Thymus (tissue), 11 donors: Measurements from ENCODE around the gene TRIM47. TPM values are rescaled to one million over a fixed set of nuclear protein-coding genes. Genes with fewer than 3 reads are reported as not detected.
"Not testable (repeated sequence)": the region's sequence is repeated elsewhere in the genome, so short reads cannot be mapped to it uniquely, and the experiment has no call there.

Source experiments
- DNase-seq, 9 donors: peaks; one replicate each; pipeline ENCODE4 v3.0.0-alpha.2; 2013; ENCODE audit warnings: low spot score in 9 of 9, low read depth in 6 of 9, missing footprints in 1 of 9
- H3K27ac ChIP-seq, 2 donors: one replicate each; pipeline ENCODE4 v1.5.1; 2013; ENCODE audit warnings: control low read depth in 1 of 2, low read depth in 1 of 2, low read length in 1 of 2, mild to moderate bottlenecking in 1 of 2, moderate library complexity in 1 of 2
- H3K27me3 ChIP-seq, 2 donors: one replicate each; pipeline ENCODE4 v1.5.1; 2013; ENCODE audit warnings: low read length in 1 of 2; ENCODE audit not compliant: control insufficient read depth in 2 of 2, insufficient read depth in 1 of 2
- H3K36me3 ChIP-seq, 2 donors: one replicate each; pipeline ENCODE4 v1.5.1; 2013; ENCODE audit warnings: low read length in 1 of 2, mild to moderate bottlenecking in 1 of 2, moderate library complexity in 1 of 2; ENCODE audit not compliant: control insufficient read depth in 2 of 2, insufficient read depth in 2 of 2
- H3K4me1 ChIP-seq, 2 donors: one replicate each; pipeline ENCODE4 v1.5.1; 2013; ENCODE audit warnings: low read length in 2 of 2; ENCODE audit not compliant: control insufficient read depth in 2 of 2, insufficient read depth in 2 of 2
- H3K4me3 ChIP-seq, 2 donors: one replicate each; pipeline ENCODE4 v1.5.1; 2013; ENCODE audit warnings: low read length in 2 of 2, control low read depth in 1 of 2, mild to moderate bottlenecking in 1 of 2
- H3K9me3 ChIP-seq, 2 donors: one replicate each; pipeline ENCODE4 v1.5.1; 2013; ENCODE audit warnings: low read length in 1 of 2, mild to moderate bottlenecking in 1 of 2; ENCODE audit not compliant: control insufficient read depth in 2 of 2, insufficient read depth in 1 of 2
- WGBS: extraction: QIAGEN DNeasy Blood & Tissue Kit; methylation state at CpG from one replicate; pipeline ENCODE4 v1.1.7; 2013; 5-methylcytosine and 5-hydroxymethylcytosine counted together
- polyA plus RNA-seq: library from polyadenylated mRNA; stranded (reverse); fragments of 200-250 nt; gene quantifications from one replicate; pipeline ENCODE4 v1.2.3, GENCODE V29; 2013
- total RNA-seq: library from RNA; stranded (reverse); fragments of 120-200 nt; gene quantifications from one replicate; pipeline ENCODE4 v1.2.4, GENCODE V29; 2013
- donor health status: healthy.

The TRIM47 gene
- total and polyA plus RNA-seq, 2 donors, result 12.6 to 22.8 TPM

GRCh38 chr17:75875182-75875939 is 3.0 kb downstream of the TRIM47 start:
- peaks cover 28 to 46% of the 10 kb centered on the region in 2 donors for H3K4me1 ChIP-seq
- H3K27ac ChIP-seq, result peak overlapping the region; percentile 73 to 88
- WGBS, result 65% methylated on average over 18 of the region's 18 CpGs
- peaks cover 11 to 42% of the 10 kb centered on the region in 2 donors for H3K27me3 ChIP-seq
- DNase-seq, result peak in 1 of 9 donors; percentile 25
- H3K4me3 ChIP-seq, result no peak overlapping the region
- H3K9me3 ChIP-seq, result peaks cover 0 to 3% of the 10 kb centered on the region in 2 donors
- peaks cover 0 to 9% of the 10 kb centered on the region in 2 donors for H3K36me3 ChIP-seq

GRCh38 chr17:75874323-75875181 is 3.8 kb downstream of the TRIM47 start:
- no peak for DNase-seq
- peaks cover 28 to 46% of the 10 kb centered on the region in 2 donors for H3K4me1 ChIP-seq
- no peak overlapping the region for H3K4me3 ChIP-seq
- H3K36me3 ChIP-seq, result peaks cover 0 to 9% of the 10 kb centered on the region in 2 donors
- H3K27me3 ChIP-seq, result peaks cover 11 to 34% of the 10 kb centered on the region in 2 donors
- H3K9me3 ChIP-seq, result peaks cover 0 to 3% of the 10 kb centered on the region in 2 donors
- 99% methylated on average over 38 of the region's 38 CpGs for WGBS
- no peak overlapping the region for H3K27ac ChIP-seq

GRCh38 chr17:75873587-75874322 is 4.6 kb downstream of the TRIM47 start:
- WGBS, result 92% methylated on average over 11 of the region's 11 CpGs
- DNase-seq, result no peak
- Histone ChIP-seq H3K27me3 (peaks cover 7 to 26% of the 10 kb centered on the region in 2 donors), H3K4me1 (peaks cover 28 to 48% of the 10 kb centered on the region in 2 donors), H3K9me3 (peaks cover 0 to 3% of the 10 kb centered on the region in 2 donors), H3K27ac (no peak overlapping the region), H3K36me3 (peaks cover 0 to 9% of the 10 kb centered on the region in 2 donors), H3K4me3 (no peak overlapping the region)

- H3K9me3 ChIP-seq, result no peaks in the 10 kb centered on the region
- no peak overlapping the region for H3K4me3 ChIP-seq
- peaks cover 0 to 16% of the 10 kb centered on the region in 2 donors for H3K27me3 ChIP-seq
- peak overlapping the region; percentile 44 to 83 for H3K27ac ChIP-seq
- H3K4me1 ChIP-seq, result peaks cover 25 to 43% of the 10 kb centered on the region in 2 donors
- H3K36me3 ChIP-seq, result peaks cover 0 to 9% of the 10 kb centered on the region in 2 donors
- peak in 4 of 9 donors; percentile 48 to 85 (median 60) for DNase-seq
- 69% methylated on average over 13 of the region's 13 CpGs for WGBS
These were observed 5.7 kb downstream of the TRIM47 start for GRCh38 chr17:75872434-75873351.

- not testable (repeated sequence) for DNase-seq, H3K4me3 ChIP-seq, H3K27me3 ChIP-seq, H3K9me3 ChIP-seq, H3K36me3 ChIP-seq, H3K27ac ChIP-seq
- WGBS, result 94% methylated on average over 10 of the region's 10 CpGs
- H3K4me1 ChIP-seq, result peaks cover 6 to 21% of the 10 kb centered on the region in 2 donors
These were observed 8.2 kb downstream of the TRIM47 start for GRCh38 chr17:75870228-75870627.

GRCh38 chr17:75869282-75870141 is 8.9 kb downstream of the TRIM47 start:
- WGBS, result 93% methylated on average over 23 of the region's 23 CpGs
- Histone ChIP-seq H3K4me3 (no peak overlapping the region), H3K36me3 (peaks cover 0 to 5% of the 10 kb centered on the region in 2 donors), H3K27ac (peak overlapping the region in 1 of 2 donors; percentile 43), H3K4me1 (peaks cover 9 to 24% of the 10 kb centered on the region in 2 donors), H3K9me3 (no peaks in the 10 kb centered on the region), H3K27me3 (no peaks in the 10 kb centered on the region)
- DNase-seq, result no peak

GRCh38 chr17:75868730-75869281 is 9.6 kb downstream of the TRIM47 start:
- not testable (repeated sequence) for H3K9me3 ChIP-seq, H3K4me3 ChIP-seq, H3K27ac ChIP-seq, H3K27me3 ChIP-seq, DNase-seq, H3K36me3 ChIP-seq
- 96% methylated on average over 12 of the region's 12 CpGs for WGBS
- peaks cover 16 to 31% of the 10 kb centered on the region in 2 donors for H3K4me1 ChIP-seq
